ENCODE data around the gene RAD51B. TPM values are rescaled to one million over a fixed set of nuclear protein-coding genes. Genes with fewer than 3 reads are reported as not detected.

RAD51B gene
- total RNA-seq, 1 donor, result 22.4 TPM

- DNase-seq (ENCODE audit: low read depth in 2 of 3, low spot score in 2 of 3), result peak in 1 of 3 donors; percentile 42
Observed at GRCh38 chr14:68607867-68608573, 788.4 kb downstream of the RAD51B start.

- DNase-seq (ENCODE audit: low read depth in 2 of 3, low spot score in 2 of 3), result no peak
Observed at GRCh38 chr14:68608574-68608962, 789.0 kb downstream of the RAD51B start.

- no peak for DNase-seq (ENCODE audit: low read depth in 2 of 3, low spot score in 2 of 3)
Observed at GRCh38 chr14:68609012-68609411, 789.4 kb downstream of the RAD51B start.

GRCh38 chr14:68610251-68610793 is 790.7 kb downstream of the RAD51B start:
- DNase-seq (ENCODE audit: low read depth in 2 of 3, low spot score in 2 of 3), result no peak

GRCh38 chr14:68611599-68611998 is 792.0 kb downstream of the RAD51B start:
- no peak for DNase-seq (ENCODE audit: low read depth in 2 of 3, low spot score in 2 of 3)

- no peak for DNase-seq (ENCODE audit: low read depth in 2 of 3, low spot score in 2 of 3)
Observed at GRCh38 chr14:68612049-68612448, 792.5 kb downstream of the RAD51B start.

- DNase-seq (ENCODE audit: low read depth in 2 of 3, low spot score in 2 of 3), result peak in 1 of 3 donors; percentile 82
Observed at GRCh38 chr14:68616221-68616902, 796.8 kb downstream of the RAD51B start.

GRCh38 chr14:68619790-68620574 is 800.4 kb downstream of the RAD51B start:
- no peak for DNase-seq (ENCODE audit: low read depth in 2 of 3, low spot score in 2 of 3)

GRCh38 chr14:68621400-68622365 is 802.1 kb downstream of the RAD51B start:
- DNase-seq (ENCODE audit: low read depth in 2 of 3, low spot score in 2 of 3), result peak in 1 of 3 donors; percentile 28

GRCh38 chr14:68622856-68623255 is 803.3 kb downstream of the RAD51B start:
- no peak for DNase-seq (ENCODE audit: low read depth in 2 of 3, low spot score in 2 of 3)

GRCh38 chr14:68623307-68623706 is 803.7 kb downstream of the RAD51B start:
- DNase-seq (ENCODE audit: low read depth in 2 of 3, low spot score in 2 of 3), result no peak

- no peak for DNase-seq (ENCODE audit: low read depth in 2 of 3, low spot score in 2 of 3)
Observed at GRCh38 chr14:68623826-68624225, 804.2 kb downstream of the RAD51B start.

- no peak for DNase-seq (ENCODE audit: low read depth in 2 of 3, low spot score in 2 of 3)
Observed at GRCh38 chr14:68624541-68625220, 805.1 kb downstream of the RAD51B start.

- no peak for DNase-seq (ENCODE audit: low read depth in 2 of 3, low spot score in 2 of 3)
Observed at GRCh38 chr14:68625366-68626090, 805.9 kb downstream of the RAD51B start.

GRCh38 chr14:68626386-68626785 is 806.8 kb downstream of the RAD51B start:
- DNase-seq (ENCODE audit: low read depth in 2 of 3, low spot score in 2 of 3), result no peak

GRCh38 chr14:68627050-68627867 is 807.7 kb downstream of the RAD51B start:
- no peak for DNase-seq (ENCODE audit: low read depth in 2 of 3, low spot score in 2 of 3)

- peak; percentile 34 to 38 (median 34) for DNase-seq (ENCODE audit: low read depth in 2 of 3, low spot score in 2 of 3)
Observed at GRCh38 chr14:68627868-68628604, 808.5 kb downstream of the RAD51B start.

Measured in hematopoietic multipotent progenitor cell (in vitro differentiated cells).